Tibial nerve (tissue), 4 donors: ENCODE measurements around the gene MCUB.

Source experiments
- CTCF ChIP-seq, 5 experiments: fragments of 200-600 bp in 3 of 5; fragments of 450-650 bp in 2 of 5; sonication (generic) in 3 of 5; IDR thresholded peaks; one replicate each; pipeline ENCODE4 v1.5.1; 2016 to 2019; ENCODE audit warnings: antibody characterized with exemption in 5 of 5, mild to moderate bottlenecking in 3 of 5, moderate library complexity in 2 of 5
- EP300 ChIP-seq, 2 donors: sonication (generic); formaldehyde crosslinking; IDR thresholded peaks; one replicate each; pipeline ENCODE4 v1.6.1; 2017; ENCODE audit warnings: antibody characterized with exemption in 2 of 2, mild to moderate bottlenecking in 1 of 2
- POLR2A ChIP-seq, 2 donors: fragments of 450-650 bp; IDR thresholded peaks; one replicate each; pipeline ENCODE4 v1.6.1; 2017; ENCODE audit warnings: antibody characterized with exemption in 2 of 2, mild to moderate bottlenecking in 2 of 2, moderate library complexity in 2 of 2

- no peak for TF ChIP-seq EP300 (IDR thresholded peaks at IDR 0.05)
- TF ChIP-seq CTCF (IDR thresholded peaks at IDR 0.05), result no peak
- no peak for TF ChIP-seq POLR2A (IDR thresholded peaks at IDR 0.05)
These were observed 54.4 kb downstream of the MCUB start for GRCh38 chr4:109614466-109614865.
